H9 (cell line): ENCODE measurements around the gene XXYLT1. TPM values are rescaled to one million over a fixed set of nuclear protein-coding genes. Genes with fewer than 3 reads are reported as not detected.

Experiments used
- DNase-seq: peaks from one replicate; pipeline ENCODE4 v3.0.0-alpha.2; 2017
- H2AFZ ChIP-seq: one replicate; pipeline ENCODE4 v1.6.1; 2013; ENCODE audit warnings: mild to moderate bottlenecking, low read length, control low read depth, moderate library complexity
- H2AK5ac ChIP-seq: 2 replicates; pipeline ENCODE4 v1.6.1; 2013; ENCODE audit warnings: low read length, control low read depth, mixed read lengths; ENCODE audit not compliant: insufficient read length
- H2BK120ac ChIP-seq: one replicate; pipeline ENCODE4 v1.6.1; 2013; ENCODE audit warnings: low read depth, mild to moderate bottlenecking, low read length, control low read depth, inconsistent platforms; ENCODE audit not compliant: poor library complexity, severe bottlenecking
- H2BK12ac ChIP-seq: 2 replicates; pipeline ENCODE4 v1.6.1; 2013; ENCODE audit warnings: low read length, control low read depth, mixed read lengths, low read depth; ENCODE audit not compliant: insufficient read length
- H2BK15ac ChIP-seq: 2 replicates; pipeline ENCODE4 v1.6.1; 2013; ENCODE audit warnings: low read depth, low read length, control low read depth
- H2BK20ac ChIP-seq: one replicate; pipeline ENCODE4 v1.6.1; 2013; ENCODE audit warnings: low read depth, mild to moderate bottlenecking, low read length, control low read depth, inconsistent platforms; ENCODE audit not compliant: poor library complexity, severe bottlenecking
- H2BK5ac ChIP-seq: 2 replicates; pipeline ENCODE4 v1.6.1; 2013; ENCODE audit warnings: low read length, control low read depth, mixed read lengths; ENCODE audit not compliant: insufficient read length
- H3K14ac ChIP-seq: 2 replicates; pipeline ENCODE4 v1.6.1; 2013; ENCODE audit warnings: low read length, control low read depth; ENCODE audit not compliant: insufficient read depth
- H3K18ac ChIP-seq: 2 replicates; pipeline ENCODE4 v1.6.1; 2013; ENCODE audit warnings: low read depth, mild to moderate bottlenecking, mixed read lengths, low read length, control low read depth; ENCODE audit not compliant: insufficient read length
- H3K23ac ChIP-seq: 2 replicates; pipeline ENCODE4 v1.6.1; 2013; ENCODE audit warnings: low read length, control low read depth, mixed read lengths, low read depth; ENCODE audit not compliant: insufficient read length
- H3K23me2 ChIP-seq: 2 replicates; pipeline ENCODE4 v1.6.1; 2013; ENCODE audit warnings: low read depth, mild to moderate bottlenecking, mixed read lengths, low read length, control low read depth; ENCODE audit not compliant: insufficient read length, poor library complexity, severe bottlenecking
- H3K27ac ChIP-seq: 2 replicates; pipeline ENCODE4 v1.5.1; 2013; ENCODE audit warnings: low read length, control low read depth, mixed read lengths, low read depth; ENCODE audit not compliant: insufficient read length
- H3K27me3 ChIP-seq: 2 replicates; pipeline ENCODE4 v1.6.1; 2013; ENCODE audit warnings: low read length, control low read depth, inconsistent platforms; ENCODE audit not compliant: insufficient read depth
- H3K4ac ChIP-seq: 2 replicates; pipeline ENCODE4 v1.6.1; 2013; ENCODE audit warnings: low read depth, mild to moderate bottlenecking, control low read depth, inconsistent platforms, low read length, moderate library complexity
- H3K4me1 ChIP-seq: 2 replicates; pipeline ENCODE4 v1.6.1; 2013; ENCODE audit warnings: low read length, control low read depth, inconsistent platforms; ENCODE audit not compliant: insufficient read depth
- H3K4me2 ChIP-seq: 2 replicates; pipeline ENCODE4 v1.6.1; 2013; ENCODE audit warnings: low read length, control low read depth, mixed read lengths; ENCODE audit not compliant: insufficient read length, insufficient read depth
- H3K56ac ChIP-seq: 2 replicates; pipeline ENCODE4 v1.6.1; 2013; ENCODE audit warnings: low read depth, mild to moderate bottlenecking, mixed read lengths, low read length, control low read depth; ENCODE audit not compliant: insufficient read length
- H3K79me1 ChIP-seq: 2 replicates; pipeline ENCODE4 v1.6.1; 2013; ENCODE audit warnings: low read depth, mild to moderate bottlenecking, moderate library complexity, low read length, control low read depth, inconsistent platforms; ENCODE audit not compliant: insufficient read depth, poor library complexity, severe bottlenecking
- H3K79me2 ChIP-seq: 2 replicates; pipeline ENCODE4 v1.6.1; 2013; ENCODE audit warnings: low read length, control low read depth, inconsistent platforms; ENCODE audit not compliant: insufficient read depth
- H3K9ac ChIP-seq: 2 replicates; pipeline ENCODE4 v1.6.1; 2013; ENCODE audit warnings: low read length, control low read depth, mixed read lengths; ENCODE audit not compliant: insufficient read length; ENCODE audit errors: extremely low read depth
- H3K9me3 ChIP-seq: one replicate; pipeline ENCODE4 v1.6.1; 2013; ENCODE audit warnings: low read depth, low read length, inconsistent platforms; ENCODE audit not compliant: control insufficient read depth
- H3T11ph ChIP-seq: one replicate; pipeline ENCODE4 v1.6.1; 2013; ENCODE audit warnings: mild to moderate bottlenecking, low read length, control low read depth, inconsistent platforms
- H4K20me1 ChIP-seq: one replicate; pipeline ENCODE4 v1.6.1; 2013; ENCODE audit not compliant: control insufficient read depth, insufficient read length, insufficient read depth
- H4K5ac ChIP-seq: 2 replicates; pipeline ENCODE4 v1.6.1; 2013; ENCODE audit warnings: low read depth, mild to moderate bottlenecking, mixed read lengths, low read length, control low read depth; ENCODE audit not compliant: insufficient read length
- H4K8ac ChIP-seq: replicated peaks from 2 replicates; pipeline ENCODE4 v1.6.1; 2013; ENCODE audit warnings: low read length, control low read depth, mixed read lengths, low read depth; ENCODE audit not compliant: insufficient read length
- H4K91ac ChIP-seq: 2 replicates; pipeline ENCODE4 v1.6.1; 2013; ENCODE audit warnings: low read depth, mild to moderate bottlenecking, moderate library complexity, mixed read lengths, low read length, control low read depth; ENCODE audit not compliant: insufficient read length
- H3K27ac Mint-ChIP-seq, 3 experiments: 2 replicates in 2 of 3; 3 replicates in 1 of 3; pipeline ENCODE4 v1.8.0; 2020 to 2021; ENCODE audit warnings: mixed read lengths in 3 of 3, mild to moderate bottlenecking in 1 of 3, moderate library complexity in 1 of 3
- H3K27me3 Mint-ChIP-seq: 2 replicates; pipeline ENCODE4 v1.8.0; 2021; ENCODE audit warnings: low read depth, mild to moderate bottlenecking, moderate library complexity, mixed read lengths
- H3K36me3 Mint-ChIP-seq, 3 experiments: 2 replicates in 2 of 3; 3 replicates in 1 of 3; pipeline ENCODE4 v1.8.0; 2020 to 2021; ENCODE audit warnings: low read depth in 3 of 3, mixed read lengths in 3 of 3; ENCODE audit not compliant: insufficient read depth in 1 of 3
- H3K4me1 Mint-ChIP-seq, 2 experiments: 2 replicates each; pipeline ENCODE4 v1.8.0; 2020; ENCODE audit warnings: mixed read lengths in 2 of 2
- H3K4me3 Mint-ChIP-seq, 2 experiments: 2 replicates in 1 of 2; 3 replicates in 1 of 2; pipeline ENCODE4 v1.8.0; 2020 to 2021; ENCODE audit warnings: mild to moderate bottlenecking in 2 of 2, mixed read lengths in 2 of 2, moderate library complexity in 1 of 2
- H3K9me3 Mint-ChIP-seq, 2 experiments: 2 replicates in 1 of 2; 3 replicates in 1 of 2; pipeline ENCODE4 v1.8.0; 2020; ENCODE audit warnings: mild to moderate bottlenecking in 2 of 2, mixed read lengths in 2 of 2, moderate library complexity in 1 of 2
- CTCF ChIP-seq: fragments of 200-600 bp; sonication (generic); conservative IDR thresholded peaks from 3 replicates; pipeline ENCODE4 v1.8.0; 2021; ENCODE audit warnings: antibody characterized with exemption, mild to moderate bottlenecking
- WGBS: extraction: QIAGEN DNeasy Blood & Tissue Kit; methylation state at CpG from one replicate; pipeline ENCODE4 v1.1.7; 2013; ENCODE audit warnings: missing lambda C conversion rate, low lambda C conversion rate, mixed read lengths; ENCODE audit not compliant: insufficient read length; ENCODE audit errors: extremely low coverage; 5-methylcytosine and 5-hydroxymethylcytosine counted together
- total RNA-seq: library from RNA; stranded (reverse); gene quantifications from 2 replicates; pipeline ENCODE4 v1.2.1, GENCODE V29; 2021

XXYLT1 gene
- total RNA-seq, 1 experiment from 2014 or later, result 22.7 TPM

GRCh38 chr3:195031574-195032003, 239.4 kb downstream of the XXYLT1 start:
- Histone ChIP-seq H3K56ac (no peak overlapping the region), H3K4ac (no peak overlapping the region), H4K20me1 (no peaks in the 10 kb centered on the region), H3K18ac (no peak overlapping the region), H3K9ac (no peak overlapping the region), H3K79me2 (no peaks in the 10 kb centered on the region), H3K23me2 (no peaks in the 10 kb centered on the region), H4K8ac (no peak overlapping the region), H2AK5ac (no peak overlapping the region), H3K4me2 (no peak overlapping the region), H3K27ac (no peak overlapping the region), H3T11ph (no peak overlapping the region), H3K79me1 (no peaks in the 10 kb centered on the region), H2BK15ac (no peak overlapping the region), H2BK5ac (no peak overlapping the region), H4K91ac (no peak overlapping the region), H2BK12ac (no peak overlapping the region), H3K23ac (no peak overlapping the region), H3K27me3 (no peaks in the 10 kb centered on the region; the same call in 1 of the 2 replicates), H3K9me3 (no peaks in the 10 kb centered on the region), H4K5ac (no peak overlapping the region), H3K4me1 (0 out of 2 replicates have a peak, but pooled peaks cover 5% of the 10 kb centered on the region), H3K14ac (no peak overlapping the region), H2AFZ (no peak overlapping the region), H2BK20ac (no peak overlapping the region), H2BK120ac (no peak overlapping the region)
- H3K4me1 Mint-ChIP-seq, result peaks cover 34 to 46% of the 10 kb centered on the region in 2 experiments
- no CpG with 5 or more reads among the region's 5 CpGs for WGBS
- DNase-seq, result no peak
- no peaks in the 10 kb centered on the region; a peak in 1 of 5 replicates for H3K9me3 Mint-ChIP-seq
- no peak overlapping the region for H3K4me3 Mint-ChIP-seq
- H3K36me3 Mint-ChIP-seq, result no peaks in the 10 kb centered on the region
- no peak overlapping the region for H3K27ac Mint-ChIP-seq
- TF ChIP-seq CTCF, result no peak
- H3K27me3 Mint-ChIP-seq, result peaks cover 12% of the 10 kb centered on the region
